Effector memory CD4-positive, alpha-beta T cell (primary cell): Measurements from ENCODE around the gene ELAC1.
"Not testable (repeated sequence)": the region's sequence is repeated elsewhere in the genome, so short reads cannot be mapped to it uniquely, and the experiment has no call there.

Experiments used
- DNase-seq, 3 donors: peaks; one replicate each; pipeline ENCODE4 v3.0.0-alpha.2; 2020
- H3K27ac ChIP-seq: 2 replicates; pipeline ENCODE4 v1.7.0; 2013; ENCODE audit warnings: mild to moderate bottlenecking, low read length, moderate library complexity; ENCODE audit not compliant: insufficient read depth, poor library complexity, severe bottlenecking
- H3K27me3 ChIP-seq: replicated peaks from 2 replicates; pipeline ENCODE4 v1.7.0; 2013; ENCODE audit warnings: mild to moderate bottlenecking, low read length; ENCODE audit not compliant: insufficient read depth, control insufficient read depth, poor library complexity, severe bottlenecking
- H3K36me3 ChIP-seq: 2 replicates; pipeline ENCODE4 v1.7.0; 2013; ENCODE audit warnings: mild to moderate bottlenecking, low read length, moderate library complexity; ENCODE audit not compliant: control insufficient read depth, insufficient read depth
- H3K4me1 ChIP-seq: 2 replicates; pipeline ENCODE4 v1.7.0; 2013; ENCODE audit warnings: low read length, mild to moderate bottlenecking; ENCODE audit not compliant: control insufficient read depth, insufficient read depth, poor library complexity, severe bottlenecking
- H3K4me3 ChIP-seq: 2 replicates; pipeline ENCODE4 v1.7.0; 2013; ENCODE audit warnings: low read length, low read depth, mild to moderate bottlenecking; ENCODE audit not compliant: insufficient read depth, poor library complexity, severe bottlenecking
- H3K9me3 ChIP-seq: 2 replicates; pipeline ENCODE4 v1.7.0; 2013; ENCODE audit warnings: mild to moderate bottlenecking, low read length, moderate library complexity; ENCODE audit not compliant: control insufficient read depth

ELAC1 gene

DNA sequence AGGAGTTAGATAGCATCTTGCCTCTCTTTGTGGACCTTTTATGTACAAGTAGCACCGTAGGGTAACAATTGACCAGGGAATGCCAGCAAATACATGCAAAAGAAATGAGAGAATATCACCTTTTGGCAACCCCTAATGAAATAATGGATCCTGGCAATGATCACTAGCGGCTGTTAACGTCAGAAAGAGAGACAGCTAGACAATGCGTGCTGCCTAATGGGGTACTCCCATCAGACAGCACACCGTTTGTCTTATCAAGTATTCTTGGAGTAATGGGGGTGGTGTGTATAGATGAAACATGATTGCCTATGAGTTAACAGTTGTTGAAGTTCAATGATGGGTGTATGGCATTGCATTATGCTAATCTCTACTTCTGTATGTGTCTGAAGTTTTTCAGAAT is 1.6 kb downstream of the ELAC1 start:
- DNase-seq, result no peak

DNA sequence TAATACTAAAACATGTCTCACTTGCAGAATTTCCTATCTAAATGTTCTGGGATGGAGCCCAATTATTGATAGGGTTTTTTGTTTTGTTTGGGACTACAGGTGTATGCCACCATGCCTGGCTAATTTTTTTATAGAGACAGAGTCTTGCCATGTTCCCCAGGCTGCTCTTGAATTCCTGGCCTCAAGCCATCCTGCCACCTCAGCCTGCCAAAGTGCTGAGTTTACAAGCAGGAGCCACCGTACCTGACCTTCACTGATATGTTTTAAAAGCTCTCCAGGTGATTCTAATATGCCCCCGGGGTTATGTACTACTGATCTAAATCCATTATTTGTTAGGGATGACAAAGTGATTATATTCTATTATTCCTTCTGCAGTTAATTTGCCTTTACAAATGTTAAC is 2.2 kb downstream of the ELAC1 start:
- no peak overlapping the region for H3K27ac ChIP-seq
- peaks cover 6% of the 10 kb centered on the region for H3K36me3 ChIP-seq
- DNase-seq, result no peak
- H3K9me3 ChIP-seq, result no peaks in the 10 kb centered on the region
- no peak overlapping the region for H3K4me3 ChIP-seq
- H3K27me3 ChIP-seq, result no peaks in the 10 kb centered on the region
- H3K4me1 ChIP-seq, result peaks cover 3% of the 10 kb centered on the region

More for the DNA sequence above, 1.6 kb downstream of the ELAC1 start:
- H3K4me1 ChIP-seq, result peaks cover 3% of the 10 kb centered on the region
- H3K9me3 ChIP-seq, result no peaks in the 10 kb centered on the region
- no peak overlapping the region for H3K27ac ChIP-seq
- H3K4me3 ChIP-seq, result no peak overlapping the region
- H3K27me3 ChIP-seq, result no peaks in the 10 kb centered on the region
- no peaks in the 10 kb centered on the region for H3K36me3 ChIP-seq

DNA sequence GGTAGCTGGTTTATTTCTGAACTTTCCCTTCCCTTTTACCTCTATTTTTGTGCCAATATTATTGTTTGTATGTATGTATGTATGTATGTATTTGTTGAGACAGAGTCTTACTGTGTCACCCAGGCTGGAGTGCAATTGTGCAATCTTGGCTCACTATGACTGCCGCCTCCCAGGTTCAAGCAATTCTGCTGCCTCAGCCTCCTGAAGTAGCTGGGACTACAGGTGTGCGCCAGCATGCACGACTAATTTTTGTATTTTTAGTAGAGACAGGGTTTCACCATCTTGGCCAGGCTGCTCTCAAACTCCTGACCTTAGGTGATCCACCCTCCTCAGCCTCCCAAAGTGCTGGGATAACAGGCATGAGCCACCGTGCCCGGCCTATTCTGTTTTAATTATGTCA is 4.6 kb downstream of the ELAC1 start:
- H3K36me3 ChIP-seq, result peaks cover 22% of the 10 kb centered on the region
- H3K27me3 ChIP-seq, H3K4me3 ChIP-seq, H3K4me1 ChIP-seq, DNase-seq, H3K9me3 ChIP-seq, H3K27ac ChIP-seq: not testable (repeated sequence)

DNA sequence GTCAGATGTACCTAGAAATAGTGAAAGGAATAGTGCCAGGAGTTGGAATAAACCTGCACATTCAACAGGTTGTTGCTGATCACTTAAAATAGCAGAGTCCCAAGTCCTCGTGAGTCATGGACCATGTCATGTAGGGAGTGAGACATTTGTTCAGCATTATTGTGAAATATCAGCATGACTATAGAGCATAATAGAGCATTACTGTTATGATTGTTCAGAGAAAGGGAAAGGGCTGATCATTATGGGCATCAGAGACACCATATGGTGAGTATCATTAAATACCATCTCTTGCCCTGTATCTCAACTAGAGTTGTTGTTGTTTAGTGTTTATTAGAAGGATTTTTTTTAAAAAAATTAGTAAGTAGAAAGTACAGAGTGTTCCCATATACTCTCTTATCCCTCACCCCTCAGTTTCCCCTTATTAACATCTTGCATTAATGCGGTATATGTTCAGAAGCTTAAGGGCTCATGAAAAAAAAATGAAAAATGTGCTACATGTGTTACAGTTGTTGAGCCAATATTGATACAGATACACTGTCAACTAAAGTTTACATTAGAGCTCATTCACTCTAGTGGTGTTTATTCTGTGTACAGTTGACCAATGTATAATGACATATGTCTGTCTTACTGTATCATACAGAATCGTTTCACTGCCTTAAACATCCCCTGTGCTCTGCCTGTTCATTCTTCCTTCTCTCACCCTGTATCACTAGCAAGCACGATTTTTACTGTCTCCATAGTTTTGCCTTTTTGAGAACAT is 5.7 kb downstream of the ELAC1 start:
- no peak for DNase-seq

DNA sequence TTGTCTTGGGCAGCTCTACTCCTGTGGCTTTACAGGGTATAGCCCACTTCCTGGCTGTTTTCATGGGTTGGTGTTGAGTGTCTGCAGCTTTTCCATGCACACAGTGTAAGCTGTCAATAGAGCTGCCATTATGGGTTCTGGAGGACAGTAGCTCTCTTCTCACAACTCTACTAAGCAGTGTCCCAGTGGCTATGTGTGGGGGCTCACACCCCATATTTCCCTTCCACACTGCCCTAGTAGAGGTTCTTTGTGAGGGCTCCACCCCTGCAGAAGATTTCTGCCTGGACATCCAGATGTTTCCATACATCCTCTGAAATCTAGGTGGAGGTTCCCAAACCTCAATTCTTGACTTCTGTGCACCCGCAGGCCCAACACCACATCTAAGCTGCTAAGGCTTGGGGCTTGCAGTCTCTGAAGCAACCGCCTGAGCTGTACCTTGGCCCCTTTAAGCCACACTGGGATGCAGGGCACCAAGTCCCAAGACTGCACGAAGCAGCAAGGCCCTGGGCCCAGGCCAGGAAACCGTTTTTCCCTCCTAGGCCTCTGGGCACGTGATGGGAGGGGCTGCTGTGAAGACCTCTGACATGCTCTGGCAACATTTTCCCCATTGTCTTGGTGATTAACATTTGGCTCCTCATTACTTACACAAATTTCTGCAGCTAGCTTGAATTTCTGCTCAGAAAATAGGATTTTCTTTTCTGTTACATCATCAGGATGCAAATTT is 9.4 kb downstream of the ELAC1 start:
- Histone ChIP-seq H3K9me3 (peaks cover 3% of the 10 kb centered on the region), H3K4me1 (no peaks in the 10 kb centered on the region), H3K27ac (no peak overlapping the region), H3K36me3 (peaks cover 23% of the 10 kb centered on the region), H3K4me3 (no peak overlapping the region), H3K27me3 (no peaks in the 10 kb centered on the region)
- DNase-seq, result no peak

More for the DNA sequence above, 5.7 kb downstream of the ELAC1 start:
- Histone ChIP-seq H3K36me3 (peaks cover 23% of the 10 kb centered on the region), H3K27ac (no peak overlapping the region), H3K4me1 (no peaks in the 10 kb centered on the region), H3K9me3 (peaks cover 3% of the 10 kb centered on the region), H3K4me3 (no peak overlapping the region), H3K27me3 (no peaks in the 10 kb centered on the region)

DNA sequence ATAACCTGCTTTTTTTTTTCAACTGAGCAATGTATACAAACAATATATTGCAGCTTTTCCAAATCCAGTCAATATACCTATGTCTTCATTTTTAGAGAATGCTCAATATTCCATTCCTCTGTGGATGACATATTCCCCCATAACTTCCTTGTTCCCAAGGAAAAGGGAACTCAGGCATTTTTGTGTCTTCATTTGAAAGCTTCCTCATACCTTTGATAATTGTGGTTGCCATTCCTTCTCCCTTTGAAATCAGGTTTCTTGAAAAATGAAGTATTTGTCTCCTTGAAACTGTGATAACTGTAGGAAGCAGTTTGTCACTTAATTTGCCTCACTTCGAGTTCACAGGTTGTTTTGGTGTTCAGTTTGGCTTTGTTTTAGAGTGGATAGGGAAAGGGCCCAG is 13.5 kb downstream of the ELAC1 start:
- no peak overlapping the region for H3K4me3 ChIP-seq
- H3K9me3 ChIP-seq, result peaks cover 3% of the 10 kb centered on the region
- peaks cover 8% of the 10 kb centered on the region for H3K36me3 ChIP-seq
- H3K27ac ChIP-seq, result no peak overlapping the region
- no peaks in the 10 kb centered on the region for H3K27me3 ChIP-seq
- DNase-seq, result no peak
- H3K4me1 ChIP-seq, result no peaks in the 10 kb centered on the region

DNA sequence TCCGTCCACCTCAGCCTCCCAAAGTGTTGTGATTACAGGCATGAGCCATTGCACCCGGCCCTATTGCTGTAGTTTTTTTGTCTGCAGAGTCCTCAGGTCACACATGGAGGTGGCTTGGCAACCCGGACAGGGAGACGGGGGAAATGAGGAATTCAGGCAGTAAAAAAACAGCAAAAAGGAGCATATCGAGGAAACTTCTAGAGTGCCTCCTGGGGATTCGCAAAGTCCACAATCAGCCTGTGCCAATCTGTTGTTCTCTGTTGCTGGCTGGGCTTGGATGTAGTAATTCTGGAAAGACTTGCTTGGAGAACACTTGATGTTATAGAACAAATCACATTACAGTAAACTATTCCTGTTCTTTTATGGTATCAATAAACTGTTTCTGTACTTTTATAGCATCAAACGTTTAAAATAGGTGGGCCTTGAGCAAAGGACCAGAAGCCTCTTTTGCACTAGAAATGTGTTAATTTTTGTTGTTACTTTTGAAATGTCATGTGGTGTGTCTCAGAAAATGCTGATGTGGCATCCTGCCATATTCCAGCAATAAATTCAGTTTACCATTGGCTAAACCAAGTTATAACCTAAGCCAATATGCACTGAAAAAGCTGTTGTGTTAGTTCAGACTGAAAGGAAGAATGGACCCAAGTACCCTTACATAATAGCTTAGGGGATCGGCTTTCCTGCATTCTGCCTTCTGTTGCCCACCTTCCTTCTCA is 14.4 kb downstream of the ELAC1 start:
- Histone ChIP-seq H3K4me1 (no peaks in the 10 kb centered on the region), H3K27ac (no peak overlapping the region), H3K4me3 (no peak overlapping the region), H3K27me3 (no peaks in the 10 kb centered on the region), H3K36me3 (peaks cover 7% of the 10 kb centered on the region), H3K9me3 (peaks cover 2% of the 10 kb centered on the region)
- DNase-seq, result no peak

DNA sequence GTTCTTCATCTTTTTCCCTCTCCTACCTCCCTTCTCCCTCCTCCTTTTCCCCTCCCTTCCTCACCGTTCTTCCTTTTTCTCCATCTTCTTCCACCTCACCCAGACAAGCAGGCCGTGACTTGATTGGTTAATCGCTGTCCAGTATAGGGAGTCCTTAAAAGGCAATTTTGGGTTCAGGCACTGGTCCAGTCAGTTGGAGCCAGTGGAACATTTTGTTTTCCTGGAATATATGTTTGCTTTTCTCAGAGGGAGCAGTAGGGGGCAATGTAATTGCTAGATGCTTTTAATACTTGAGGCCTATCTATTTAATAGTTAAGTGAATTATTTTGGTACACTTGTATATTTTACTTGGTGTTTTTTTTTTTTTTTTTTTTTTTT is 15.0 kb downstream of the ELAC1 start:
- Histone ChIP-seq H3K36me3 (peaks cover 4% of the 10 kb centered on the region), H3K27me3 (no peaks in the 10 kb centered on the region), H3K4me1 (no peaks in the 10 kb centered on the region), H3K4me3 (no peak overlapping the region), H3K27ac (no peak overlapping the region), H3K9me3 (no peaks in the 10 kb centered on the region)
- no peak for DNase-seq

DNA sequence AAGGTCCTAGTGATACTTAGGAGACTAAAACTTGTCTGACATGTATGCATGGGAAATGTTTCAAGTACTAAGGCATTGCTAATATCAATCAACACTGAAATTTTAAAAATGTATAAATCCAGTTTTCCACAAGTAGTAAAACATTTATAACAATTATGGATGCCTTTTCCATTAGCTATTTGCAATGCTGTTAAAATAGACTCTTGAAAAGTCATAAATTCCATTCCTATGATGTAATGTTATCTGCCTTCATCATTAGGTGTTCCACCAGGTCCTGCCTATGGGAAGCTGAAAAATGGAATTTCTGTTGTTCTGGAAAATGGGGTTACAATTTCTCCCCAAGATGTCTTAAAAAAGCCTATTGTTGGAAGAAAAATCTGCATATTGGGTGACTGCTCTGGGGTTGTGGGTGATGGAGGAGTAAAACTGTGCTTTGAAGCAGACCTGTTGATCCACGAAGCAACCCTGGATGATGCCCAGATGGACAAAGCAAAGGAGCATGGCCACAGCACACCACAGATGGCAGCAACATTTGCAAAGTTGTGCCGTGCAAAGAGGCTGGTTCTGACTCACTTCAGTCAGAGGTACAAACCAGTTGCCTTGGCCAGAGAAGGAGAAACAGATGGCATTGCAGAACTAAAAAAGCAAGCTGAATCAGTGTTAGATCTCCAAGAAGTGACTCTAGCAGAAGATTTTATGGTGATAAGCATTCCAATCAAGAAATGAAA is 18.7 kb downstream of the ELAC1 start:
- no peak overlapping the region for H3K4me3 ChIP-seq
- peaks cover 4% of the 10 kb centered on the region for H3K36me3 ChIP-seq
- H3K4me1 ChIP-seq, result no peaks in the 10 kb centered on the region
- DNase-seq, result no peak
- no peaks in the 10 kb centered on the region for H3K9me3 ChIP-seq
- no peak overlapping the region for H3K27ac ChIP-seq
- no peaks in the 10 kb centered on the region for H3K27me3 ChIP-seq
